Stimulated activated CD4-positive, alpha-beta T cell treated with anti-CD3 and anti-CD28 coated beads, Interleukin-15, amount 100 ng/mL, for 24 hours (primary cell): ENCODE data around the gene SPG7.

Experiments used
- DNase-seq: peaks from one replicate; pipeline ENCODE4 v3.0.0-alpha.2; 2020

SPG7 gene

DNA sequence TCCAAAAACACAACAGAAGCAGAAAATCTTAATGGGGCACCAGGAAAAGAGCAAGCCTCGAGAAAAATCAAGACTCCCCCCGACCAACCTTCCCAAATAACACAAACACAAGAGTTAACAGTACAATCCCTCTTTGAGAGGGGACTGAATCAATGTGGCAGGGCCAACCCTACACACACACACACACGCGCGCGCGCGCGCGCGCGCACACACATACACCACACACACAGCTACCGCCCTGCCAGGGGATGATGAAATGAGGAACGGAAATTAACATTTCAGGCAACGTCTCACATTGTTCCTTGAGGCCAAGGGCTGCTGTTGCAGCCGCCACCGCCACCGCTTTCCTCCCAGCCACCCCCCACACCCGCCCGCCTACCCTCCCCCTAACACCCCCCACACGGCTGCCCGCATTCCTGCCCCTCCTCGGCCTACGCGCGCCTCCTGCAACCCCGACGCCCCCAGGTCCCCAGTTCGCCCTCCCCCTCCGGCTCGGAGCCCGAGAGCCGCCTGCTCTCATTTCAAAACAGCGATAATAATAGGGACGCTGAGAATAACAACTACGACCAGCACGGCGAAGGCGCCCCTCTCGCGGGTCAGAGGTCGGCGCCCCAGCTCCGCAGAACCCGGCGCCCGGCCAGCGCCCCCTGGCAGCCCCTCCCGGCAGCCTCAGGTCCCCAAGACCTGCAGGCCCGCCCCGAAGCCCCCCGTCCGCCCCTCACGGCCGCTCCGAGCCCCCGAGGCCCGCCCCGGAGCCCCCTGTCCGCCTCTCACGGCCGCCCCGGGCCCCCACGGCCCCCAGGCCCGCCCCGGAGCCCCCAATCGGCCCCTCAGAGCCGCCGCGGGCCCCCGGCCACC lies 18.9 kb upstream of the SPG7 start:
- DNase-seq, result peak; percentile 84

DNA sequence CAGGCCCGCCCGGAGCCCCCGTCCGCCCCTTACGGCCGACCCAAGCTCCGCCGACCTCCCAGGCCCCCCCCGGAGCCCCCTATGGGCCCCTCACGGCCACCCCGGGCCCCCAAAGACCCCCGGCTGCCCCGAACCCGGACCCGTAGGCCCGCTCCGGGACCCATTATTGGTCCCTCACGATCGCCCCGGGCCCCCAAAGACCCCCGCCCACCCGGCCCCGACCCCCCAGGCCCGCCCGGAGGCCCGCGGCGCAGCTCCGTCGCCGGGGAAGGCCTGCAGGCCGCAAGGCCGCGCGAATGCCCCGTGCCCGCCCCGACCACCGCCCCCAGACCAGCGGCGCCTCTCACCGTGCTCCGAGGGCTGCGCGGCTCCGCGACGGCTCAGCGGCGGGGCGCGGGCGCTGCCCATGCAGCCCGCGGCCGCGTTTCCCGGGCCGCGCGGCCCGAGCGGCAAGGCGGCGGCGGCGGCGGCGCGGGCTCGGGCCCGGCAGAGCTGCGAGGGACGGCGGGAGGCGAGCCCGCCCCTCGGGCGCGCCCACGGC lies 18.2 kb upstream of the SPG7 start:
- DNase-seq, result no peak

DNA sequence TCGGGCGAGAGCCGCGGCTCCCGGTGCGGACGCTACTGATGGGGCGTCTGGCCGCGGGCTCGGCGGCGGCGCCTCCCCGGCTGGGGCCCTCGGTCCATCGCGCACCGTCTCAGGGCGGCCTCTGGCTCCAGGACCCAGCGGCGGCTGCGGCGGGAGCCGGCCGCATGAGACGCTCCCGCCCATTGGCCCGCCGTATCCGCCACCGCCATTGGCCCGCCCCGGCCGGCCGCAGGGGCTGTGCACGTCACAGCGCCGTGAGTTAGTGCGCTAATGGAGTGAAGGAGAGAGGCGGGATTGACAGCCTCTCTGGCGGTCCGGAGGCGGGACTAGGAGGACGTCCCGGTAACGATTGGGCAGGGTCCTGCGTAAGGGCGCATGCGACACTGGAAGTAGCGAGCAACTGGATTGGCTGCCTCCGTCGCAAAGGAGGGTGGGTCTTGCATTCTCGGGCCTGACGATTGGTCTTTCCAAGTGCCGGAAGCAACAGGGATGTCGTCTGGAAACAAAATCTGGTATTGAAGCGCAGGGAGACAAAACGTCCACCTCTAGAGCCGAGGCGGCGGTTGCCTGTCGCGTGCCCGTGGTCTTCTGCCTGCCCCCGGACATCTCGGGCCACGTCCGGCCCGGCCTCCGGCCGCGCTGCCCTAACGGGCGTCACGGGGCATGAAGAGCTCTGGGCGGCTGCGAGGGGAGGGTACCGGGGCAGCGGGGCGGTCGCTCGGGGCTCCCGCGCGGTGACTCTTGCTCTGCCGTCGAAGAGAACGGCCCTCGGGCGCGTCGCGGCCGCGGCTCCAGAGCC lies 17.6 kb upstream of the SPG7 start, which contains the start of gene ANKRD11:
Gene ANKRD11 (minus strand): TSS at position 123 of the 799 bp plus-strand sequence. CDS start 173,542 bp downstream, outside the sequence.
- DNase-seq, result peak; percentile 99

DNA sequence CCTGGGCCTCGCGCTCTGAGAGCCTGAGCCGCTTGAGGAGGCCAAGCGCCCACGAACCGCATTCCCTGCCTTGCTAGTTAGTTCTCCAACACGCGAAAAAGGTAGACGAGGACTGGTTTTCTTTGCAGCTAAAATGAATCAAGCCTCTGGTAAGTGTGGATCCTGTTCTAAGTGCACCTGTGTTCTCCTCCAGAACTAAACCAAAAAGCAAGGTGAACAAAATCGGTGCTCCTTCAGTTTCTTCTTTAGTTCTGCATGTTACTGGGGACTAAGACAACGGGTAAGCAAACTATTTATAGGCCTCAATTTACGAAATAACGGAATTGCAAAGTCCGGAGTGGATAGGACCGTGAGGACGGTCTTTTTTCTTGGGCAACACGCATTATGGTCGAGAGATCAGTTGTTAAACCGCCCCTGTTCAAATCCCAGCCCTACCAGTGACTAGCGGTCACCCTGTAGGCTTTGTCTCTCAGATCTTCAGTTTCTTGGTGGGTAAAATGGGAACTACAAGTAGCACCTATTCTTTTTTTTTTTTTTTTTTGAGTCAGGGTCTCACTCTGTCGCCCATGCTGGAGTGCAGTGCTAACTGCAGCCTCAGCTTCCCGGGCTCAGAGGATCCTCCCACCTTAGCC lies 16.8 kb upstream of the SPG7 start:
- DNase-seq, result no peak

DNA sequence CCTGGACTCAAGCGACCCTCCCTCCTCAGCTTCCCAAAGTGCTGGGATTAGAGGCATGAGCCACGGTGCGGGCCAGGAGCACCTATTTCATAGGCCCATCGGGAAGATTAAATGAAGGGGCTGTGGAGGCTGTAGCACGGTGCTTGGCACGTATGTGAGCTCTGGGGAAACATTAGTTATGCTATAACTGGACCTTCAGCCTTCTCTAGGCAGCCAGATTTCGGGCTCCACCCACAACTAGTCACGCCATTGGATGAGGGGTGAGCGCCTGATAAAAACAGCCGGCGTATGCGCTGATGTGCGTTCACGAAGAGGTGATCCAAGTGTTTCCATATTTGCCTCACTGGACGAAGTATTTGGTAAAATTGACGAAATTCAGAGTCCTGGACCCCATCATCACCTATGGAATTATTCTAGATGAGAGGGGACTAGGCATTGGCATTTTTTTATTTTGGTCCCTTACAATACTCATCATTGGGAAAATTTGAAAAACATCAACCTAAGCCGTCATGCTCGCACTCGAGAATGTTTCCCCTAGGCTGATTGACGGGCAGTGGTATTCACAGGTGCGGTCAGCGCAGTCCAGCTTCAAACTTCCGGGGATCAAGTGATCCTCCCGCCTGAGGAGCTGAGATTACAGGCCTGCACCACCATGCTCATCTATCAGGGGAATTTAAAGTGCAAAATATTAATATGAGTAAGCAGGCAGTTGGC lies 16.1 kb upstream of the SPG7 start:
- DNase-seq, result no peak

DNA sequence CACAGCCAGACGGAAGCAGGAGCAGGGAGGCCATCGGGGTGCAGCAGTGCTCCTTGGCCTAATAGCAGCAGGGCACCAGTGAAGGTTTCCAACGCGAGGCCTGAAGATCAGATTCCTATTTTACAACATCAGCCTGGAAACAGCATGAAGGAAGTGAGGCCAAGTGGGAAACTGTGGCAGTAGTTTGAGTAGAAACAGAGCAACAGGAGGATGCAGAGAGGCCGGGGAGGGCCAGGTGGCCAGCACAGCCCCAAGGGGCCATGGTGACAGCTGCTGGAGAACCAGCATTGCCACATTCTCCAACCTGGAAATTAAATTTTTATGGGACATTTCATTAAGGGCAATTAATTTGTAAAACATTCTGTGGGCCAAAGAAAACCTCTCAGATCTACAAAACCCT lies 14.4 kb upstream of the SPG7 start:
- DNase-seq, result no peak

DNA sequence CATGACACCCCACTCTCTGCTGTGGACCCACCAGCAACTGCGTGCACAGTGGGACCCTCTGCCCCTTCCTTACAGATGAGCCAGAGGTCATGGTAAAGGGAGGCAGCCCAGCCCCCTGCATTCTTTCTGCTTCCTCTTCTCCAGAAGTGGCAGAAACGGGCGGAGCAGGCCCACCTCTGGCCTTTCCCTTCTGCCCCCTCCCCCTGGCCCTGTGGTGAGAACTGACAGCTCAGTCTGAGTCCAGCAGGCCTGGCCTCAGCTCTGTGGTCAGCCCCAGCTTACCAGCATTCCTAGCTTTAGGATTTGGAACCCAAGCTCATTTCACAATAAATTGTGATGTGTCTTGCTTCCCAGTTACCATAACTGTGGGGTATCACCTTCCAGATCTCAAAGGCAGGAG lies 13.1 kb upstream of the SPG7 start:
- DNase-seq, result no peak

DNA sequence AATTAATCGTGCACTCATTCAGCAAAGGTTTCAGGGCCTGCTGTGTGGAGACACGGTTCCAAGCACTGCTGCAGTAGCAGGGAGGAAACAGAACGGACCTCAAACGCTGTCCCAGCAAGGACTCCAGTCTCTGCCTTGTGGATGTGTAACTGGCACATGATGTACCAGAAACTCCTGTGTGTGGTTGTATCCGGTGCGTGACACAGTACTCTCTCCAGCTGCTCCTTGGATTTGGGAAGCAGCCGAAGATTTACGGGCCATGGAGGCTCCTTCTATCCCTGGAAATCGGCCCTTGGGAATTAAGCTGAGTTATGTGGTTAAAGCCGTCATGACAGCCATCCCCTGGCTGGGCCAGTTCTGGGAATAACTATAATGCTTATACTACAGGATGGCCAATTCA lies 9.4 kb upstream of the SPG7 start:
- DNase-seq, result no peak

DNA sequence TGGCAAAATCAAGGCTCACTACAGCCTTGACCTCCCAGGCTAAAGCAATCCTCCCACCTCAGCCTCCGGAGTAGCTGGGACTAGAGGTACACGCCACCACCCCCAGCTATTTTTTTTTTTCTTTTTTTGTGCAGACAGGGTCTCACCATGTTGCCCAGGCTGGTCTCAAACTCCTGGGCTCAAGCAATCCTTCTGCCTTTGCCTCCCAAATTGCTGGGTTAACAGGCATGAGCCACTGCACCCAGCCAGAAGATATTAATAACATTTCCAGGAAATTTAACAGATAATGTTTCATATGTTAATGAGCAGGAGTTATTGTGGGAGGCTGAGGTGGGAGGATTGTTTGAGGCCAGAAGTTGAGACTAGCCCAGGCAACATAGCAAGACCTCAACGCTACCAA lies 8.4 kb upstream of the SPG7 start:
- no peak for DNase-seq

DNA sequence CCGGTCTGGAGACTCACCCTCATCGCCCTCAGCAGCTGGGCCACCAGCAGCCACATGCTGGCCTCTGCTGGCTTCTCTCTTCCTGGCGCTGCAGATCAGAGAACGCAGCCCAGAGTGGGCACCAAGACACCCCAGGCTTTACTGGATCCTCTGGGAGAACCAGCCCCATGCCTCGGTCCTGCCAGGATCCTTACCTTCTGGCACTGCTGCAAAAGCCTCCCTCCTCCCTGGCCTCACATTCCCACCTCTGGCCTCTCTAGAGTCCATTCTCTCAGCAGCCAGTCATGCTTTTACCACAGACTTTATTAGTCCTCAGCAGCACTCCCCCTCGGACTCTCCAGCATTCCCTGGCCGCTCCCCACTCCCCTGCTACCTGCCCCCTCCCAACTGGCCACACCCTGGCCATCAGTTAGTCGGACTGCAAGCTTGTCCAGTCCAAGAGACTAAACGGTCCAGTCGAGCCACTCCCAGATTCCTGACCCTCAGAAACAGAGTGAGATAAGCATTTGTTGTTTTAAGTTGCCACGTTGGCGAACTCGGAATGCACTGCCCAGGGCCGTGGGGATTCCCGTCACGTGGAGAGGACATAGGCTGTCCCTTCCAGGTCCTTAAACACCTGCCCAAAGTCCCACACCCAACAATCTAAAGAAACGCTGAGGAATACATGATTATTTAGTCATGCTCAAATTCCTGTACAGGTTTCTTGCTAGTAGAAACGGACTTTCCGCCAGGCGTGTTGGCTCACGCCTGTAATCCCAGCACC lies 5.9 kb upstream of the SPG7 start:
- no peak for DNase-seq

DNA sequence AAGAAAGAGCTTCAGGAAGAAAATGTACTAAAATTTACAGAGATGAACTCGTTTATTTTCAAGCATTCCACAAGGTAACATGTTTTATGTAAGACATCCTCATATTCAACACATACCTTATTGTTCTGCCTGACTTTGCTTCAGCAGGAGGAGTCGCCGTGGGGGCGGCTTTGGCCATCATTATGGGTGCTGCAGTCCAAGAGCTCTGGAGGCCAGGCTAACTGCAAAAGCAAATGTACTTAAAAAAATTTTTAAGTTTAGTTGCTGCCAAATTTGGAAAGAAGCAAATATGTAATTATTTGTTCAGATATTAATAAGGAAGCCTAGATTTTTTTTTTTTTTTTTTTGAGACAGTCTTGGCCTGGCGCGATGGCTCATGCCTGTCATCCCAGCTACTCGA lies 4.1 kb upstream of the SPG7 start:
- DNase-seq, result no peak

DNA sequence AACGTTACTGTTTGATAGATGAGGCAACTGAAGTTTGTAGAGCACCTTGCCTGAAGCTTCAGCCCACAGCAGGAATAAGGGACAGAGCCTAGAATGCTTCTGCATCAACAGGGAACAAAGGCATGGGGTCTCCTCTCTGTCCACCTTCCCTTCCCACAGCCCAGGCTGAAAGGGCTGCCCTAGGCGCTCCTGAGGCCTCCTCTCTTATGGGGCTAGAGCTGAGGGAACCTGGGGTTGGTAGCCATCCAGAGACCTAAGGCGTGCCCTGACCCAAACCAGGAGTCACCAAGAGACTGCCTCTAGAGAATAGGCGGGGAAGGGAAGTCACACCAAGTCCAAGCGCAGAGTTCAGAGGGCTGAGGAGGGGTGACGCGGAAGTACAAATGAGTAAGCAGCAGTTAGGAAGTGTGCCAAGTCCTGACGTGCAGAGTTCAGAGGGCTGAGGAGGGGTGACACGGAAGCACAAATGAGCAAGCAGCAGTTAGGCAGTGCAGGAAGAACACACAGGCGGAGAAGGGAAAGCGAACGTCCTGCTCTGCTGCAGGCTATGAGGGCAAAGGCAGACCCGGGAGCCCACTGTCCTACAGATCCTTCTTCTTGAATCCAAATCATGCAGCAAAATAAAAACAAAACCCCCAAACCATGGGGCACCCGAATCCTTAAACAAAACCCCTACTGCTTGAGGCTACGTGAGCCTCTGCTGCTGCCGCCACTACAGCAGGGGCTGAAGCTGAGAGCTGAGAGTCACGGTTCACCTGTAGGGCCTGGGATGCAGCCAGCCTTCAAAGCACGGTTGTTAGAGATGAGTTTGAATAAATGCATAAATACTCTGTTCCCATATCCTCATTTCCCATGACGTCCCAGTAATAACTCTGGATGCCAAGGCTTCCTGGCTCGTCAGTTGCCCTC lies 2.7 kb upstream of the SPG7 start:
- peak; percentile 93 for DNase-seq

DNA sequence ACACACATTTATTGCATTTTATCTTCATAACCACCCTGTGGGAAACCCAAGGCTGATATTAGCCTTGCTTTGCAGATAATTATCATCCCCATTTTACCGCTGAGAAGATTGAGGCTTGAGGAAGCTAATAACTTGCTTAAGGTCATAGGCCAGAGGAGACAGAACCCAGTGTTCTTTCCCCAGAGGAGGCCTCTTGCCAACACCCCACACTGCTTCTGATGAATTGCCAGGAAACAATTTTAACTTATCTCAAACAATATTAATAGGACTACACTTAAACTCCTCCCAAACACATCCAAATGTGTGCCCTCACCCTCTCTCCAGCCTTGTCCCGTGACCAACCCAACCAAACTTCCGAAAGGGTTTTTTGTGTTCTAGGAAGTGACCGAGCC lies 2.1 kb upstream of the SPG7 start:
- no peak for DNase-seq

DNA sequence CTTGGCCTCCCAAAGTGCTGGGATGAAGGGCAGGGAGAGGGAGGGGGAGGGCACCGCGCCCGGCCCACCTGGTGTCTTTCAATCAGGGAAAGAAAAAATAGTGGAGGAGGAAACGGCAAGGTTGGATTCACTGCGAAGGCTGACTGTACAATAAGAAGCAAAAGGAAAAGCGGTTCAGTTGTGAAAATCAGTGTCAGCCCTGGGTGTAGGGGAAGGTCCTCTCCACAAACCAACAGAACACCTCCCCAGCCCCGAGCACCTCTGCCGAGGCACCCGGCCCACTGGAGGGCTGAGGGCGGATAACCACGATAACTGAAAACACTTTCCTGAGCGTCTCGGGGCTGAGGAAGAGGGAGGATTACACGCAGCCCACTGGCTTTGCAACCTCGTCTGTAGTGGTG lies 1.4 kb upstream of the SPG7 start:
- peak; percentile 36 for DNase-seq

DNA sequence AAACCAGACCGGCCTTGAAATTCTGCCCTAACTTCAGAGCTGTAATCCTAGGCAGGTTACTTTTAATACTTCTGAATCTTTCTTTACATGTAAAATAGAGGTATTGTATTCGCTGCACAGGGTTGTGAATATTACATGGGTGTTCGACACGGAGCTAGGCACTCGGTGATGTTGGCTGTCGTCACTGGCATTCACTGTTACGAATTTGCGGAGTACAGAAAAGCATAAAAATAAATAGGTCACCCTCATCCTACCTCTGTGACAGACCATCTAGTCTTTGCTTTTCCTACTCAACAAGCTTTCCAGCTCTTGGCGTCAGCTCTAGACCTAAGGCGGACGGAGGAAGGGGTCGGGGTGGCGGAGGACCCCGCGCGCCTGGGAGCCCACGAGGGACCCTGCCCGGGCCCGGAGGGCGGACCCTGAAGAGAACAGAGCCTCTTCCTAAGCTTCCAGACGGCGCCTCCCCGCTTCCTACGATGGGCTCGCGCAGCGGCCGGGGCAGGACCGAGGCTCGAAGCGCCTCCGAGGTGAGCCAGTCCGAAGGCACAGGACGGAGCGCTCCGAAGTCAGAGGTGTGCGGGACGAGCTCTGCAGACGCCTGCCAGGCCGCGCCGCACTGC lies 879 bp upstream of the SPG7 start:
- peak; percentile 13 for DNase-seq

DNA sequence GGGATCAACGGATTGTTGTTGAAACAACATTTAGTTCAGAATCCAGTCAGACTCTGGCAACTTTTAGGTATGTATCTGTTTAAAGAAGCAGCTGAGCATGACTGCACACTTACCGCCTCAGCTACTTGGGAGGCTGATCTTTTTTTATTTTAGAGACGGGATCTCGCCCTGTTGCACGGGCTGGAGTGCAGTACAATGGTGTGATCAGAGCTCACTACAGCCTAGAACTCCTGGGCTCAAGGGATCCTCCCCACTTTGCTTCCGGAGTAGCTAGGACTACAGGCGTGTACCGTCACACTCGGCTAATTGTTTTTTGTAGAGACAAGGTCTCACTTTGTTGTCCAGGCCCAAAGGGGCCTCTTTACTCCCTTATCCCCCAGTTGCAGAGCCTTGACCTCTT lies 2.3 kb downstream of the SPG7 start:
- DNase-seq, result no peak

DNA sequence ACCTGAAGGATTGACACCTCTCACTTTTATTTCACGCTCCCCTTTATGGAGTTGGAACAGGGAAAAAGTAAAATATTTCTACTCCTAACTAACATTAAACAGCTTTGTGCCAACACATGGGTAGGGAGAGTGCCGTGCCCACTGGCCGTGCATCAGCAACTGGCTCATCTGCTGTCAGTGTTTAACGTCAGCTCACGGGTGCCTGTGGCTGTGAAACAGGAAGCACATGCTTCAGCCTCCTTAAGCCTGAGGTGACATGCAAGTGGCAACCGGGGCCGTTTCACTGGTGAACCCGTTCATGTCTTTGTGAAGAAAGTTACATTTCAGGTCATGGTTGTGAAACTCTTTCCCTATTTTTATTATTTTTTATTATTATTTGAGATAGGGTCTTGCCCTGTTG lies 3.2 kb downstream of the SPG7 start:
- no peak for DNase-seq

DNA sequence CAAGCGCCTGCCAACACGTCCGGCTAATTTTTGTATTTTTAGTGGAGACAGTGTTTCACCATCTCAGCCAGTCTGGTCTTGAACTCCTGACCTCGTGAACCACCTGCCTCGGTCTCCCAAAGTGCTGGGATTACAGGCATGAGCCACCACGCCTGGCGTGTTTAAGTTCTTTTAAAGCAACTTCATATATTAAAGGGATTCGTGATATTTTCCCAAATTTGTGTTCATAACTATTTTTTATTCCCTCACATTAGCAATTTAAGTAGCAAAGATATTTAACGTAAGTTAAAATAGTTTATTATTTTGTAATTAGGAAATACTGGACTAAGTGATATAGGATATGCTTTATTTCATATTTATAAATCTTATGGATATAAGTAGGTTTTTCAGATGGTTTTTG lies 4.2 kb downstream of the SPG7 start:
- no peak for DNase-seq

DNA sequence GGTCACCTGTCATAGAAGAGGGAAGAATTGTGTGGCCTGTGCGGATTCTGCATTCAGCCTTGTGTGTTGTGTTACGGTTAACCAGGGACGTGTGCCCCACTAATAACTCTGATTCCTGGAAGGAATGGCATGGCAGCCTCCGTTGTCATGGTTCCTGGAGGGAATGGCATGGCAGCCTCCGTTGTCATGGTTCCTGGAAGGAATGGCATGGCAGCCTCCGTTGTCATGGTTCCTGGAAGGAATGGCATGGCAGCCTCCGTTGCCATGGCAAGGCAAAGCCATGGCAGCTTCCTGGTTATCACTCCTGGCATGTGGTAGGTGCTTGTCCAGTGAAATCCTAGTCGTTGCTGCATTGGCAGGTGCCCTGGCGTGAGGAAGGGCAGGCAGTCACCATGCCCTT lies 8.9 kb downstream of the SPG7 start:
- DNase-seq, result no peak

DNA sequence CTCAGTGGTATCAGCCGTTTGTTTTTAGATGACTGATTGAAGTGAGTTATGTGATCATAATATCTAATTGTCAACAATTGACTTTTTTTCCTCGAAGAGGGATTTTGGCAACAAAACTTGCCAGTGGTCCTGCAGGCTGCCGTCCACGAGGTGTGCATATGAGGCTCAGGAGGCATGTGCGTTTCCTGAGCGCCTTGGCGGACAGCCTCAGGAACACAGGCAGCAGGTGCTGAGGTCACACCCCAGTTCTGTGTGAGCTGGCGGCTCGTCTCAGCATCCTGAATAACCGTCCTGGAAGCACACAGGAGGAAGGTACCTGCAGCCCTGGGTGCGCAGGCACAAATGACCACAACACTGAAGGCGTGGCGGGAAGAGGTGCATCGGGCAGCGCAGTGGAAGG lies 11.7 kb downstream of the SPG7 start:
- DNase-seq, result no peak
